Measurements from ENCODE around the gene SYNGR3.

Gene SYNGR3

GRCh38 chr16:2042986-2043666 lies 53.4 kb downstream of the SYNGR3 start:
- H3K4me3 ChIP-seq (ENCODE audit: low read depth, low read length), result no peak overlapping the region
- DNase-seq (ENCODE audit: low read depth), result no peak
- TF ChIP-seq, protein P1, sequence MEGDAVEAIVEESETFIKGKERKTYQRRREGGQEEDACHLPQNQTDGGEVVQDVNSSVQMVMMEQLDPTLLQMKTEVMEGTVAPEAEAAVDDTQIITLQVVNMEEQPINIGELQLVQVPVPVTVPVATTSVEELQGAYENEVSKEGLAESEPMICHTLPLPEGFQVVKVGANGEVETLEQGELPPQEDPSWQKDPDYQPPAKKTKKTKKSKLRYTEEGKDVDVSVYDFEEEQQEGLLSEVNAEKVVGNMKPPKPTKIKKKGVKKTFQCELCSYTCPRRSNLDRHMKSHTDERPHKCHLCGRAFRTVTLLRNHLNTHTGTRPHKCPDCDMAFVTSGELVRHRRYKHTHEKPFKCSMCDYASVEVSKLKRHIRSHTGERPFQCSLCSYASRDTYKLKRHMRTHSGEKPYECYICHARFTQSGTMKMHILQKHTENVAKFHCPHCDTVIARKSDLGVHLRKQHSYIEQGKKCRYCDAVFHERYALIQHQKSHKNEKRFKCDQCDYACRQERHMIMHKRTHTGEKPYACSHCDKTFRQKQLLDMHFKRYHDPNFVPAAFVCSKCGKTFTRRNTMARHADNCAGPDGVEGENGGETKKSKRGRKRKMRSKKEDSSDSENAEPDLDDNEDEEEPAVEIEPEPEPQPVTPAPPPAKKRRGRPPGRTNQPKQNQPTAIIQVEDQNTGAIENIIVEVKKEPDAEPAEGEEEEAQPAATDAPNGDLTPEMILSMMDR (conservative IDR thresholded peaks at IDR 0.05; ENCODE audit: low read depth, low read length), result no peak
